GM12878 (cell line): Measurements from ENCODE around the gene DGKI. TPM values are rescaled to one million over a fixed set of nuclear protein-coding genes. Genes with fewer than 3 reads are reported as not detected.

Source experiments
- ATAC-seq: fragments of 200-7000 bp; cut with Tn5 transposase; 3 replicates; pipeline ENCODE4 v1.9.1; 2020; ENCODE audit warnings: mild to moderate bottlenecking, moderate library complexity
- BruUV-seq: library from RNA; stranded (reverse); fragments of 400-500 nt; replicated peaks from 2 replicates; lab custom pipeline; 2021; lab: Mats Ljungman, UMichigan
- CTCF ChIA-PET: fragments of 300-600 bp; sonication (Branson Sonifier 250); formaldehyde crosslinking; extraction: SDS; loops from one replicate; lab custom pipeline; 2021; ENCODE audit warnings: inconsistent platforms; lab: Yijun Ruan, JAX
- POLR2A ChIA-PET: fragments of 350-600 bp; formaldehyde crosslinking; extraction: SDS; loops from one replicate; lab custom pipeline; 2021; ENCODE audit warnings: inconsistent platforms; lab: Charles Lee
- RAD21 ChIA-PET: fragments of 300-600 bp; sonication (Branson Sonifier 250); formaldehyde crosslinking; loops from one replicate; lab custom pipeline; 2023; ENCODE audit warnings: antibody characterized with exemption; ENCODE audit not compliant: unreplicated experiment; lab: Charles Lee
- SMC1A ChIA-PET: fragments of 300-600 bp; sonication (Branson Sonifier 250); formaldehyde crosslinking; loops from one replicate; lab custom pipeline; 2023; ENCODE audit not compliant: unreplicated experiment, uncharacterized antibody; lab: Charles Lee
- DNase-seq: peaks from one replicate; pipeline ENCODE4 v3.0.0-alpha.2; 2011; ENCODE audit warnings: low read depth, low spot score
- FAIRE-seq: peaks from 3 replicates; lab custom pipeline; 2011; peaks lifted over from hg19 to GRCh38; lab: Jason Lieb, UNC
- H2AFZ ChIP-seq: 2 replicates; pipeline ENCODE4 v1.6.0; 2011; ENCODE audit warnings: low read depth, low read length, control low read depth; ENCODE audit not compliant: control insufficient read depth
- H3K27ac ChIP-seq: 2 replicates; pipeline ENCODE4 v1.5.1; 2011; ENCODE audit warnings: control low read depth; ENCODE audit not compliant: control insufficient read depth, insufficient read depth
- H3K27me3 ChIP-seq, 2 experiments: replicated peaks in 1 of 2; 2 replicates each; pipeline versions ENCODE4 v1.6.0 to v1.6.1; 2011; ENCODE audit warnings: low read length in 1 of 2; ENCODE audit not compliant: control insufficient read depth in 2 of 2, insufficient read depth in 2 of 2
- H3K36me3 ChIP-seq, 2 experiments: 2 replicates each; pipeline ENCODE4 v1.5.1; 2011; ENCODE audit warnings: low read length in 1 of 2; ENCODE audit not compliant: control insufficient read depth in 2 of 2, insufficient read depth in 2 of 2
- H3K4me1 ChIP-seq: 2 replicates; pipeline ENCODE4 v1.6.1; 2011; ENCODE audit warnings: mild to moderate bottlenecking, low read length, moderate library complexity, mixed read lengths; ENCODE audit not compliant: control insufficient read depth, insufficient read depth
- H3K4me2 ChIP-seq: 2 replicates; pipeline ENCODE4 v1.6.0; 2011; ENCODE audit warnings: control low read depth; ENCODE audit not compliant: control insufficient read depth, insufficient read depth
- H3K4me3 ChIP-seq: fragments of 200-600 bp; sonication (generic); 2 replicates; pipeline ENCODE4 v1.5.1; 2016
- H3K79me2 ChIP-seq: 2 replicates; pipeline ENCODE4 v1.6.0; 2011; ENCODE audit warnings: low read length; ENCODE audit not compliant: control insufficient read depth, insufficient read depth
- H3K9ac ChIP-seq: 2 replicates; pipeline ENCODE4 v1.8.0; 2011; ENCODE audit warnings: low read length, control low read depth, mixed read lengths; ENCODE audit not compliant: control insufficient read depth, insufficient read depth
- H3K9me3 ChIP-seq: replicated peaks from 3 replicates; pipeline ENCODE4 v1.5.1; 2011; ENCODE audit warnings: mild to moderate bottlenecking, low read length; ENCODE audit not compliant: control insufficient read depth, insufficient read depth
- H4K20me1 ChIP-seq: 2 replicates; pipeline ENCODE4 v1.6.0; 2011; ENCODE audit not compliant: control insufficient read depth, insufficient read depth
- ATF3 ChIP-seq: IDR thresholded peaks from 2 replicates; pipeline ENCODE4 v1.6.1; 2011; ENCODE audit warnings: low read depth, mild to moderate bottlenecking, low read length, moderate library complexity, borderline replicate concordance; ENCODE audit errors: extremely low read depth
- BCL11A ChIP-seq: IDR thresholded peaks from 2 replicates; pipeline ENCODE4 v1.6.1; 2011; ENCODE audit warnings: low read depth, low read length
- CBX5 ChIP-seq: sonication (generic); IDR thresholded peaks from 2 replicates; pipeline ENCODE4 v1.6.1; 2016; ENCODE audit warnings: low read depth, moderate library complexity, mild to moderate bottlenecking, inconsistent platforms
- CREM ChIP-seq: IDR thresholded peaks from 2 replicates; pipeline ENCODE4 v1.6.1; 2014; ENCODE audit warnings: antibody characterized with exemption, low read depth
- FOS ChIP-seq: IDR thresholded peaks from 3 replicates; pipeline ENCODE4 v1.6.1; 2011; ENCODE audit warnings: borderline replicate concordance; ENCODE audit not compliant: insufficient read length; ENCODE audit errors: extremely low read depth
- GABPA ChIP-seq: IDR thresholded peaks from 2 replicates; pipeline ENCODE4 v1.6.1; 2014; ENCODE audit warnings: antibody characterized with exemption, low read depth, mild to moderate bottlenecking, inconsistent platforms
- GATAD2B ChIP-seq: fragments of 450-650 bp; conservative IDR thresholded peaks from 2 replicates; pipeline ENCODE4 v1.6.1; 2017; ENCODE audit warnings: low read depth, mild to moderate bottlenecking, moderate library complexity
- HCFC1 ChIP-seq: fragments of 150-350 bp; IDR thresholded peaks from 2 replicates; pipeline ENCODE4 v1.6.1; 2014; ENCODE audit warnings: low read length
- MAX ChIP-seq: IDR thresholded peaks from 2 replicates; pipeline ENCODE4 v1.6.1; 2012; ENCODE audit warnings: low read depth, low read length, improper control_type of control experiment
- SIN3A ChIP-seq: IDR thresholded peaks from 2 replicates; pipeline ENCODE4 v1.6.1; 2012; ENCODE audit warnings: low read depth, low read length, improper control_type of control experiment
- SKIL ChIP-seq: fragments of 450-650 bp; IDR thresholded peaks from 2 replicates; pipeline ENCODE4 v1.6.1; 2017; ENCODE audit warnings: mild to moderate bottlenecking, low read depth, inconsistent platforms; ENCODE audit not compliant: poor library complexity, severe bottlenecking
- STAT3 ChIP-seq: IDR thresholded peaks from 2 replicates; pipeline ENCODE4 v1.6.1; 2011; ENCODE audit warnings: low read depth, low read length, improper control_type of control experiment
- TBL1XR1 ChIP-seq: IDR thresholded peaks from 2 replicates; pipeline ENCODE4 v1.6.1; 2012; ENCODE audit warnings: low read depth, low read length, improper control_type of control experiment
- in situ Hi-C: fragments of 300-500 bp; cut with MboI; formaldehyde crosslinking; loops from 9 replicates; pipeline ENCODE4 v1.14.3; 2018; ENCODE audit warnings: mixed read lengths
- intact Hi-C: fragments of 100-400 bp; cut with micrococcal nuclease; formaldehyde crosslinking; loops from one replicate; pipeline ENCODE4 v1.14.2; 2022; ENCODE audit not compliant: unreplicated experiment
- polyA plus RNA-seq, 11 experiments: library from polyadenylated mRNA; depleted of rRNA in 4 of 11; unstranded in 6 of 11; stranded (reverse) in 5 of 11; fragments of >200 nt; fragmentation: Nextera tagmentation in 4 of 11; fragmentation: Illumina TruSeq in 1 of 11; extraction: Ambion mirVana in 4 of 11; extraction: Trizol in 1 of 11; gene quantifications; 1 replicate in 1 of 11; 2 replicates in 10 of 11; pipeline versions ENCODE4 v1.2.1 to v1.2.3, GENCODE V29; 2011 to 2016; ENCODE audit warnings: inconsistent platforms in 2 of 11, missing spikeins in 2 of 11, low read depth in 1 of 11
- total RNA-seq, 4 experiments: library from RNA; depleted of rRNA in 3 of 4; stranded (reverse); fragments of >200 nt in 3 of 4; fragmentation: Illumina TruSeq in 1 of 4; extraction: Trizol in 1 of 4; gene quantifications; 2 replicates each; pipeline versions ENCODE4 v1.2.1 to v1.2.3, GENCODE V29; 2013 to 2021

DGKI gene
- total and polyA plus RNA-seq, 10 of the 15 experiments (the other 5 are each of a cell fraction or from before 2014, with no cell fraction given) = 10.4 to 37.1 (median 22.1) TPM

GRCh38 chr7:137684316-137684715 is 162.5 kb downstream of the DGKI start (continued):
- no peak for TF ChIP-seq SIN3A
- TF ChIP-seq BCL11A = no peak
- TF ChIP-seq SKIL = no peak
- TF ChIP-seq GABPA = no peak
- TF ChIP-seq CBX5 = no peak

GRCh38 chr7:137682596-137682995 is 164.2 kb downstream of the DGKI start:
- Histone ChIP-seq H3K9me3 (no peaks in the 10 kb centered on the region), H2AFZ (no peak overlapping the region), H3K79me2 (no peaks in the 10 kb centered on the region), H3K36me3 (no peaks in the 10 kb centered on the region), H3K27me3 (no peaks in the 10 kb centered on the region), H3K4me3 (no peak overlapping the region), H3K27ac (no peak overlapping the region), H3K4me2 (no peak overlapping the region), H3K4me1 (no peaks in the 10 kb centered on the region), H4K20me1 (no peaks in the 10 kb centered on the region), H3K9ac (no peak overlapping the region)
- intact Hi-C loops (no loop called here), in situ Hi-C loops (no loop called here)
- RAD21 ChIA-PET = no interaction called here
- CTCF ChIA-PET = interaction anchor here (1.4 to 2.0 kb wide), 2 partner anchors 9 to 15 kb away, joined by 4 to 8 read pairs; no protein-coding TSS in a partner anchor
- TF ChIP-seq MAX = no peak
- no peak for TF ChIP-seq TBL1XR1
- TF ChIP-seq HCFC1 = no peak
- no peak for TF ChIP-seq GATAD2B
- no peak for TF ChIP-seq FOS
- no peak for TF ChIP-seq ATF3
- no peak for TF ChIP-seq STAT3
- no peak for TF ChIP-seq CREM
- ATAC-seq (no peak), FAIRE-seq (no peak), DNase-seq (no peak)
- SMC1A ChIA-PET = interaction anchor here (1.2 to 1.6 kb wide), 3 partner anchors 10 to 15 kb away, joined by 3 to 6 read pairs (median 4); no protein-coding TSS in a partner anchor
- POLR2A ChIA-PET = interaction anchor here (1.2 kb wide), 1 partner anchor 45 kb away, joined by 3 read pairs; no protein-coding TSS in a partner anchor
- BruUV-seq = no TSS peak
